GM18909 (cell line): ENCODE measurements around the gene ZNF354C.

Experiments
- ATAC-seq: cut with Tn5 transposase; IDR thresholded peaks from one replicate; pipeline ENCODE4 v1.9.1; 2021; ENCODE audit warnings: mild to moderate bottlenecking; ENCODE audit not compliant: unreplicated experiment, poor library complexity

ZNF354C gene

DNA sequence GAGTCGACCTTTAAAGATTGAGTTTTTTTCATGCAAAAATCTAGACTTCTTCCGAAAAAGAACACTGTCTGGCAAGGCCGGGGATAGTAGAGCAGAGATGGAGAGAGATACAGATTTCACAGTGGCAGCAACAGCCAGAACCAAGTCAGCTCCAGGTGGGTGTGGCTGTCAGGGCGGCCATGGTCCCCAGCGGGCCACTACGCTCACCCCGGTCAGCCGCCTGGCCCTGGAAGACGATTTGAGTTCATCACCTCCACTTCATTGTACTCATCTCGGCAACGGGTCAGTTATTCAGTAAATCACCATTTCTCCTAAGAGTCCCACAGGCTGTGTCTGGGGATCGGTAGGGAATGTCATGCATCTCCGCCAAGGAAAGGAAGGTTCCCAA lies 53.0 kb downstream of the ZNF354C start:
- ATAC-seq = no peak

GRCh38 chr5:179113945-179114641 lies 53.9 kb downstream of the ZNF354C start:
- ATAC-seq = no peak

DNA sequence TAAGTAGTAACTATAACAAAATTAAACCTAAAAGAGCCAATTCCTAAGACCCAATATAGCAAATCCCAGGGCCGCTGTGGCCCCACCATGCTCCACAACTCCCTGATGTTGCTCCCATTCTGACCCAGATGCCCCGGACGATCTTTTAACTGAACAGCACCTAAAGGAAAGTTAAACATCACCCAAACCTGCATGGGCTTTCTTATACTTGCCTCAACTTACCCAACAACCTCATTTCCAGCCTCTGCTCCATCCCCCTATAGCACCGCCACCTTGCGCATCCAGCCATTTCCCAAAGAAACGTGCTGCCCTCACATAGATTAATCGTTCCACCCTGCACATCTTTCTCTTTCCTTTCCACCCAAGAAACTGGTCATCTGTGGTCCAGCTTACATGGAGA lies 54.6 kb downstream of the ZNF354C start:
- no peak for ATAC-seq

DNA sequence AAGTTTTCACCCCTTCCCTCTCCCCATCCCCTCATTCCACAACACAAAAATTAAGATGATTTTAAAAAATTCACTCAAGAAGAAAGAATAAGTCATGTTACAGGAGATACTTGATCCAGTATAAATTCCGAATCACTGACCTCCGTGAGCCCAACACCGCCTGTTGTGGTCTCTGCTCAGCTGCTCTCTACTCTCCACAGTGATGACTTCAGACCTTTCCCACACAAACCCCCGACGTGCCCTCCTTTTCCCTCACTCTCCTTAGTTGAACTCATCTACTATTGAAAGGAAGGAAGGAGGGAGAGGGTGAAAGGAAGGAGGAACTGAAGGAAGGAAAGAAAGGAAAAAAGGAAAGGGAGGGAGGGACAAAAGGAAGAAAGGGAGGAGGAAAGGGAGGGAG lies 55.1 kb downstream of the ZNF354C start:
- no peak for ATAC-seq

GRCh38 chr5:179115845-179116524 lies 55.8 kb downstream of the ZNF354C start:
- no peak for ATAC-seq

DNA sequence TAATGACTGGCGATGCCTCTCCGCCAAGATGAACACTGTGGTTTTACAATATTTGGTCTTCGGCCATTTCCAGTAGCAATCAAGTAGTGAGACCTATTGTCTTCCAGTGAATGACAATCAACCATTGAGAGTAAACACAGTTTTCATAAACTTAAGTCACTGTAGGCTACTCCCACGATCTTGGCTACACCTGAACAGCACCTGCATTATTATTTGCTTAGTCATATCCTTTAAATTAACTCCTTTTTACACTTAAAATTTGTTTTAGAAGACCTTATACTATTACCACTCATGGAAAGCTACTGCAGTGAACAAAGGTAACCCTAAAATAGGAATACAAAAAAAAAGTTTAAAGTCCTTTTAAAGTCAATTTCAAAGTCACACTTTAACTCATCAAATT lies 58.2 kb downstream of the ZNF354C start:
- no peak for ATAC-seq

DNA sequence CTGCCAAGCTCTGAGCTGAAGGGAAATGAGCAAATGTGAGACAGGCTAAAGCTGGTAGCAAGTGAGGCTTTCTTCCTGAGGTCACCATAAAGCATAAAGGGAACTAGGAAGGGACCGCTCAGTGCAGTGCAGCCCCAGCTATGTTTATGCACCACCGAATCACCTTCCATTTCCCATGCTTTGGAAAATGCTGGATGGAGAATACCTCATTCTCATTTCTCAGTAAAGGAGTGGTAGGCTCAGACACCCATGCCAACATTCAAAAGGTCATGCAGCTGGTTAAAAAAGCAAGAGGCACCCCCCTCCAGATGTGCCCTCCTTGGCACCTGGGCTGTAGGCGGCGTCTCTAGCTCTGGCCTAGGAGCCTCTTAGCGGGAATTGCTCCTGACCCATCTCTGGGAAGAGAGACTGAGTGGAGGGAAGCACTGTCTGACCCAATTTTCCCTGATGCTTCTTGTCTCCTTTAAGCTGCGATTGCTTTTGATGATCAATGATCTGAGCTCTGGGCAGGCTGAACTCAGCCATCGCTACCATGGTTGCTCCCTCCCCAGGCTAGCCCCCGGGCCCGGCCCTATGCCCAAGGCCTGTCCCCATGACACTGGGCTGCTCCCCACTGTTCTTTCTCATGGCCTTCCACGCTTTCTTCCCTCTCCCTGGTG lies 58.7 kb downstream of the ZNF354C start:
- no peak for ATAC-seq

- ATAC-seq = no peak
Measured at GRCh38 chr5:179119415-179120170, 59.4 kb downstream of the ZNF354C start.

- ATAC-seq = no peak
Measured at GRCh38 chr5:179120421-179120861, 60.3 kb downstream of the ZNF354C start.

DNA sequence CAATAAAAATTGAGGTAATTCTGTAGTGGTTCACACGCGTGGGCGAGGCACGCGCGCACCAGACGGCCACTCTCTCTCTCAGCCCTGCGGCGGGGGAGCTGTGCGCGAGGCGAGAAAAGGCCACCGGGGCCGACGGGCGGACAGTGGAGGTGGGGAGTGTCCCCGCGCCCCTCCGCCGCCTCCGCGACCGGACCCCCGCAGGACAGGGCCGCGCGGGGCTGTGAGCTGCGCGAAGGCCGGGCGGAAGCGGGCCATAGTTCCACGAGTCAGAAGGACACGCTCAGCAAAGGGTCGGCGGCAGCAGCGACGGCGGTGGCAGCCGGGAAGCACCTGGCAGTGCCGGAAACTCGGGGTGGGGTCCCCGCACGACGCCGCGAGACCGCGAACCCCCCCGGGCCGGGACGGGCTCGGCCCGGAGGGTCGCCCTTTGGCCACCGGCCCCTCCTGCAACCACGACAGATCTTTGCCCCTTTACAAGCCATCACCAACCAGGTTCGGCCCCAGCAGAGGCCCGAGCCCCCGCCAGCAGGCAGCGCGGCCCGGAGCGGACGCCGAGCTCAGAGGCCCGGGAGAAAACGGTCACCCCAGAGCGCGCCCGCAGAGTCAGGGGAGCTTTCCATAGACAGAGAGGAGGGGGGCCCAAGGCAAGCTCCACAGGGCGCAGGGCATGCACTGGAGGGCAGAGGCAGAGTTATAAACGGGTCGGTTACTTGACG lies 60.9 kb downstream of the ZNF354C start:
- ATAC-seq = no peak

- ATAC-seq = no peak
Measured at GRCh38 chr5:179121667-179122111, 61.5 kb downstream of the ZNF354C start.

DNA sequence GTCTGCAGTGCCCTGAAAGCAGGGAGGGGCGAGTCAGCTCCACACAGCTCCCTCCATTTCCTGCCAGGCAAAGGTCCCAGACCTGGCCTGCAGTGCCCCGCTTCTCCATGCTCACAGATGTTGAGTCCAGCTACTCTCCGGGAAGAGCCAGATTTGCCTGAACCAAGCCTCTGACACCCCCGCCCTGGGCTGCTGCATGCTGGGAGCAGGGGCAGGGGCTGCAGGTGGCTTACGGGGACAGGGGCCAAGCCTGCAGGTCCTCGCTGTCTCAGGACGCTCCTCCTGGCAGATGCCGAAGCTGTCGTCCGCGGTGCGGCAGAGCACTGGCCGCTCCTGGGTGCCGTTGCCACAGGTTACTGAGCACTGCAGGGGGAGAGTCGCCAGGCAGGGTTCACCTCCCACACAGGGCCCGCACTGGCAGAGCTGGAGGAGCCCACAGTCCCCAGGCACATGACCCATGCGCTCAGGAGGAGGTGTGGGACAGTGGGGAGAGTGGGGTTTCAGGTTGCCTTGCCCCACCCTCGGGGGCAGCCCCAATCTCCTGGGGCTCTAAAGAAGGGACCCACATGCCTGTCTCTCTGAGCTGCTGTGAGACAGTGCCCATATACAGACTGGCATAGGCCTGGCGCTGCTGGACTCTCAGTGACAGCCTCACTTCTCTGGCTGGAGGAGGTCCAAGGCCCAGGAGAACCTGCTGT lies 62.4 kb downstream of the ZNF354C start:
- ATAC-seq = no peak

GRCh38 chr5:179123109-179123426 lies 62.9 kb downstream of the ZNF354C start:
- no peak for ATAC-seq

DNA sequence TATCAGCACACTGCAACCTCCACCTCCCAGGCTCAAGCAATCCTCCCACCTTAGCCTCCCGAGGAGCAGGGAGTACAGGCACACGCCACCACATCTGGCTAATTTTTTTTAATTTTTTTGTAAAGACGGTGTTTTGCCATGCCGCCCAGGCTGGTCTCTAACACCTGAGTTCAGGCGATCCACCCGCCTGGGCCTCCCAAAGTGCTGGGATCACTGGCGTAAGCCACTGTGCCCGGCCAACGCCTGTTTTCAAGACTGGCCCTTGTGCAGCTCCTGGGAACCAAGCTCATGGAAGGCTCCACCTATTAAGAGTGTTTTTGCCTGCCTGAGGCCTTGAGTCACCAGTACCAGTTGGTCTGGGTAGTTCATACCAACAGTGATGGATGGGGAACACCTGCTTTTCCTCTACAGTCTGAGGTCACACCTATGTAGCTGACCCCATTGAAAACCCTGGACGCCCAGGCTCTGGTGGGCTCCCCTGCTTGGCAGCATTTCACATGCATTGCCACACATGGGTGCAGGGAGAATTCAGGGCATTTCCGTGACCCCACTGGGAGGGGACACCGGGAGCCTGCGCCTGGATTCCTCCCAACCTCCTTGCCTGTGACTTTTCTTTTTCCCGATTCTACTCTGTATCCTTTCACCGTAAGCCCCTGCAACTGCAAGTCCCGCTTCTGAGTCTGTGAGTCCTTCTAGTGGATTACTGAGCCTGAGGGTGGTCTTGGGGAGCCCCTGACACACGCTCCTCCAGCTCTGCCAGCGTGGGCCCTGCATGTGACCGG lies 63.5 kb downstream of the ZNF354C start:
- no peak for ATAC-seq

DNA sequence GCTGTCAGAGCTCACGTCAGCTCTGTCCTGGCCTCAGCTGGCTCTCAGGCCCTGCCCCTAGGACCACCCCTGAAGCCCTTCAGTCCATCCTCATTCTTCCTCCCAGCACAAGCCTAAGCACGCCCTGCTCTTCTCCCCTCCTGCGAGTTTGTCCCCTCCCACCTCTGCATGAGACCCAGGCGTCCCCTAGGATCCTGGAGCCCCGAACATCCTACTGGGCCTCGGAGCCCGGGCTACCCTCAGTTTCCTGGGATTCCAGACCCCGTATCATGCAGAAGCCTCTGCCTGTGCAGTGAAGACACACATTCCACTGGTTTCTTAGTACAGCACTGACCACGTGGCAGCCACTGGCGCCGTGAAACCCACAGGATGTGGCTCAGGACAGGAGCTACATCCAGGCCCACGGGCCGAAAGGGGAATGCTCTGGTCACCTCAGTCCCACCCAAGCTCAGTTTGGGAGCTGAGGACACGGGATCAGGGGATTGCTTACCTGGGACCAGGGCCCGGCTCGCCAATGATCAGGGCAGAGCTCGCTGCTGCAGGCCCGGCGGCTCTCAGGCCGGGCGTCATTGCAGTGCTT lies 64.2 kb downstream of the ZNF354C start:
- no peak for ATAC-seq

DNA sequence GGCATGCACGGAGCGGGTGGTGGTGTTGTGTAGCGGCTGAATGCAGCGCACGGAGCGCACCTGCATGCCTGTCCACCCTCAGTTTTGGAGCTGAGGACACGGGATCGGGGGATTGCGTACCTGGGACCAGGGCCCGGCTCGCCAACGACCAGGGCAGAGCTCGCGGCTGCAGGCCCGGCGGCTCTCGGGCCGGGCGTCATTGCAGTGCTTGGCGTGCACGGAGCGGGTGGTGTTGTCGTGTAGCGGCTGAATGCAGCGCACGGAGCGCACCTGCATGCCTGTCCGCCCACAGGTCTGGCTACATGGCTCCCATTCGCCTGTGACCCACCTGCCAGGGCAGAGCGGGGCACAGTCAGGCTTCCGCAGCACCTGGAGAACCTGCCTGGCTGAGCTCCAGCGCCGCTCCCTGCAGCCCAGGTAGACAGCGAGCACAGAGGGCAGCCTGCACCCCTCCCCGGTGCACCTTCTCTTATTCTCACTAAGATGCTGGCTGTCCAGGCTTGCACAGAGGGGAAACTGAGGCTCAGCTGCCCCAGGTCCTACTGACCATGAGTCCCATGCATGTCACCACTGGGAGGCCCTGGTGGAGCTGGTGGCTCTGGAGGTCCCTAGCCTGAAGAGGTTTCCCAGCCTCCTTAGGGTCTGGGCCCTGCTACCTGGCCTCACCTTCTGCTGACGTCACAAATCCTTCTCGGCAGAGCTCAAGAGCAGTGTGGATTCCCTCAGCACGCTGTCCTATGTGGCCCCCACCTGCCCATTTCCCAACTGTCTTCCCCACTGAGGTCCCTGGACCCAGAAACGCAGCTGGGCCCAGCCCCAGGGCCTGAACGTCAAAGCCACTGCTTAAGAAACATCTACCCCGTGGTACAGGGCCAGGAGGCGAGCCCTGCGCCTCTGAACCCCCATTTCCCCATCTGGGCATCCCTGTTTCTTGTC lies 64.9 kb downstream of the ZNF354C start:
- ATAC-seq = no peak

- no peak for ATAC-seq
Measured at GRCh38 chr5:179125789-179126505, 65.8 kb downstream of the ZNF354C start.
